HTERT RPE-1 (cell line): Measurements from ENCODE around the gene IL15RA.
"Not testable (repeated sequence)": the region's sequence is repeated elsewhere in the genome, so short reads cannot be mapped to it uniquely, and the experiment has no call there.

Source experiments
- in situ Hi-C: fragments of 300-500 bp; cut with MboI; formaldehyde crosslinking; loops from 4 replicates; pipeline ENCODE4 v1.14.3; 2020; ENCODE audit warnings: low sequenced_read_pairs

IL15RA gene

GRCh38 chr10:5933909-5934546 lies 43.3 kb downstream of the IL15RA start:
- in situ Hi-C loops = no loop called here

- in situ Hi-C loops = no loop called here
Observed at GRCh38 chr10:5932345-5932744, 45.0 kb downstream of the IL15RA start.

- in situ Hi-C loops = no loop called here
Observed at GRCh38 chr10:5930272-5930671, 47.1 kb downstream of the IL15RA start.

- in situ Hi-C loops = no loop called here
Observed at GRCh38 chr10:5929442-5929841, 47.9 kb downstream of the IL15RA start.

GRCh38 chr10:5927306-5927705 lies 50.0 kb downstream of the IL15RA start:
- in situ Hi-C loops = no loop called here

GRCh38 chr10:5924889-5925288 lies 52.5 kb downstream of the IL15RA start:
- in situ Hi-C loops = no loop called here

- in situ Hi-C loops = no loop called here
Observed at GRCh38 chr10:5921746-5922145, 55.6 kb downstream of the IL15RA start.

GRCh38 chr10:5919568-5919967 lies 57.8 kb downstream of the IL15RA start:
- in situ Hi-C loops = no loop called here

- in situ Hi-C loops = no loop called here
Observed at GRCh38 chr10:5918763-5919162, 58.6 kb downstream of the IL15RA start.

- in situ Hi-C loops = no loop called here
Observed at GRCh38 chr10:5917305-5917704, 60.0 kb downstream of the IL15RA start.

- in situ Hi-C loops = no loop called here
Observed at GRCh38 chr10:5915451-5915850, 61.9 kb downstream of the IL15RA start.

GRCh38 chr10:5913736-5914135 lies 63.6 kb downstream of the IL15RA start:
- in situ Hi-C loops = no loop called here

- in situ Hi-C loops = no loop called here
Observed at GRCh38 chr10:5911670-5912069, 65.7 kb downstream of the IL15RA start.

- in situ Hi-C loops = no loop called here
Observed at GRCh38 chr10:5910323-5911100, 66.8 kb downstream of the IL15RA start.

- in situ Hi-C loops = not testable (repeated sequence)
Observed at GRCh38 chr10:5908676-5909075, 68.7 kb downstream of the IL15RA start.

- in situ Hi-C loops = no loop called here
Observed at GRCh38 chr10:5906651-5907050, 70.7 kb downstream of the IL15RA start.

GRCh38 chr10:5905854-5906507 lies 71.4 kb downstream of the IL15RA start:
- in situ Hi-C loops = no loop called here

- in situ Hi-C loops = no loop called here
Observed at GRCh38 chr10:5904227-5904626, 73.1 kb downstream of the IL15RA start.

- in situ Hi-C loops = no loop called here
Observed at GRCh38 chr10:5903563-5903962, 73.8 kb downstream of the IL15RA start.

GRCh38 chr10:5902511-5903274 lies 74.7 kb downstream of the IL15RA start:
- in situ Hi-C loops = no loop called here
